ENCODE results near the gene ADM2. TPM values are rescaled to one million over a fixed set of nuclear protein-coding genes. Genes with fewer than 3 reads are reported as not detected.

The ADM2 gene
- total RNA-seq, 4 donors from 2014 or later, result not detected

GRCh38 chr22:50526834-50527801 lies 45.8 kb downstream of the ADM2 start:
- peak overlapping the region; percentile 72 to 95 (median 91) for H3K27ac ChIP-seq
- TF ChIP-seq POLR2A (IDR thresholded peaks at IDR 0.05) (no peak), CTCF (IDR thresholded peaks at IDR 0.05) (no peak), EP300 (IDR thresholded peaks at IDR 0.05) (no peak)
- DNase-seq (ENCODE audit: low spot score in 2 of 2), result peak in 1 of 2 donors; percentile 36
- H3K9me3 ChIP-seq, result no peaks in the 10 kb centered on the region
- H3K4me1 ChIP-seq, result peaks cover 0 to 76% (median 36%) of the 10 kb centered on the region in 4 donors
- H3K4me3 ChIP-seq, result peak overlapping the region; percentile 50 to 93 (median 91)
- peaks cover 3 to 26% of the 10 kb centered on the region in 2 donors for H3K27me3 ChIP-seq
- H3K36me3 ChIP-seq, result peaks cover 0 to 21% (median 14%) of the 10 kb centered on the region in 3 donors
- 34 to 50% methylated on average over 29 of the region's 29 CpGs for WGBS, 2 donors

DNA sequence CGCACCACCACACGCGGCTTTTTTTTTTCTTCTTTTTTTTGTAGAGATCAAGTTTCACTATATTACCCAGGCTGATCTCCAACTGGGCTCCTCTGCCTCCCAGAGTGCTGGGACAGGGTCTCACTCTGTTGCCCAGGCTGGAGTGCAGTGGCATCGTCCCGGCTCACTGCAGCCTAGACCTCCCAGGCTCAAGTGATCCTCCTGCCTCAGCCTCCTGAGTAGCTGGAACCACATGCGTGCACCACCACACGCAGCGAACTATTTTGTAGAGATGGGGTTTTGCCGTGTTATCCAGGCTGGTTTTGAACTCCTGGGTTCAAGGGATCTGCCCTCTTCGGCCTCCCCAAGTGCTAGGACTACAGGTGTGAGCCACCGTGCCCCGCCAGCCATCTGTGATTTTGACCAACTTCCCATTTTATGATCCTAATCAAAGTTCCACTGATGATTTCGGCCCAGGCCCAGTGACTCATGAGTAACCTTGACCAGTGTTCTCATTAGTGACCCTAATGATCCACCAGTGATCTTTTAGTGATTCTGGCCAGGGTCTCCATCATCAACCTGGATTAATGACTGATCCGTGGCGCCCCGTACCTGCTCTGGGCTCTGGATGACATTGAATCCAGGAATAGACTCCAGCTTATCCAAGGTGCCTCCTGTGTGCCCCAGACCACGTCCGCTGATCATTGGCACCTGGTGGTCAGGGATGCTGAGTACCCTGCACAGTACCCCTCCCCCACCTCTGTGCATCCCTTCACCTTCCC lies 46.8 kb downstream of the ADM2 start:
- DNase-seq (ENCODE audit: low spot score in 2 of 2), result no peak
- H3K27me3 ChIP-seq, result peaks cover 3 to 36% of the 10 kb centered on the region in 2 donors
- TF ChIP-seq CTCF (IDR thresholded peaks at IDR 0.05) (no peak), POLR2A (IDR thresholded peaks at IDR 0.05) (no peak), EP300 (IDR thresholded peaks at IDR 0.05) (no peak)
- peak overlapping the region in 1 of 4 donors; percentile 53 for H3K4me3 ChIP-seq
- peaks cover 0 to 11% (median 7%) of the 10 kb centered on the region in 3 donors for H3K36me3 ChIP-seq
- H3K27ac ChIP-seq, result peak overlapping the region in 1 of 4 donors; percentile 95
- peaks cover 0 to 85% (median 43%) of the 10 kb centered on the region in 4 donors for H3K4me1 ChIP-seq
- H3K9me3 ChIP-seq, result no peaks in the 10 kb centered on the region
- 89 to 92% methylated on average over 18 of the region's 18 CpGs for WGBS, 2 donors

DNA sequence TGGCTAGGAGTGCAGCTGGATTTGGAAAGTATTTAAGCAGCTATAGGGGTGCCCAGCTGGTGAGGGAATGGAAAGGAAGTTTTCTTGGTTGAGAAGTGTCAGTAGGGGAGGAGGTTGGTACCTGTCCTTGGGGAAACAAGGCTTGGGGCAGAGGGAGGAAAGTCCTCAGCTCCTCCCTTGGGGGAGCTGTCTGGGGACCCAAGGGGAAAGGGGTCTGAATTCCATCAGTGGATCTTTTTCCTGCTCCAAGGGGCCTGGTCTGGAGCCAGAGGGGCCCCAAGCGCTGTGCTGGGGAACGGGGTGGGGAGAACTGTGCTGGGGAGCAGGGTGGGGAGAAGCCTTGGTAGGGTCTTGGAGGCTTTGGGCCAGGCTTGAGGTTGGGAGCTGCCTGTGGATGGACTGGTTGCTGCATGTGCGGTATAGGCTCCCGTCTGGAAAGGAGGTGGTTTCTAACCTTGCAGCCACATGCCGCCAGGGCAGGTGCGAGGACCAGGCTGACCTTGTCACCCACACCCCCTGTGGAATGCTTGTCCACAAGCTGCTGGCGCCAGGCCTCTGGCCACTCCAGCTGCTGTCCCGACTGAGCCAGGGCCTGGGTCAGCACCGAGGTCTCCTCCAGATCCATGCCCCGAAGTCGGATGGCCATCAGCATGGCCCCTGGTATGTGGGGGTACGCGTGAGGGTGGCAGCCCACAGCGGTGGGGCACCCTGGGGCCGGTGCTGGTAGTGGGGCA lies 47.5 kb downstream of the ADM2 start:
- H3K27me3 ChIP-seq, result peaks cover 3 to 43% of the 10 kb centered on the region in 2 donors

DNA sequence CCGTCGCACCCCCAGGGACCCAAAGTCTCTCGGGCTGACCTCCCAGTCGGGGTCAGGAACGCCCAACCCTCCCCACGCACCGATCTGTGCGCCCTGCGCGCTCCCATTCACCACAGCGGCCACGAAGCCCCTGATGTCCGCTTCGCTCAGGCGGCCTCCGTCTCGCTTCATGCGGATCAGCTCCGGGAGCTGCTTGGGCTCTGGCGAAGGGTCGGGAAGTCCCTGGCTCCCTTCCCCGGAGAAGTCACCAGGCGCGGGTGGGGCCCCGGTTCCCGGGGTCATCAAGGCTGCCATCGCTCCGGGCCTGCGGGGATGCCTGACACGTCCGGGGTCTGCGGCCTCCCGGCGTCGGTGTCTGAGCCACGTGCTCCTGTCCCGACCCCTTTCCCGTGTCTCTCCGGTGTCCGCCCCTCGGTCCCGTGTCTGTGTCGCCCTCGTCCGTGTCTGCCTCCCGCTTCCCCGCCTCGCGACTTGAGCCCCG lies 48.1 kb downstream of the ADM2 start:
- Histone ChIP-seq H3K4me1 (peaks cover 0 to 76% (median 36%) of the 10 kb centered on the region in 4 donors), H3K36me3 (no peaks in the 10 kb centered on the region), H3K27me3 (peaks cover 3 to 50% of the 10 kb centered on the region in 2 donors), H3K9me3 (no peaks in the 10 kb centered on the region), H3K4me3 (peak overlapping the region; percentile 31 to 60 (median 49)), H3K27ac (peak overlapping the region; percentile 56 to 96 (median 90))
- peak in 1 of 2 donors; percentile 23 for DNase-seq (ENCODE audit: low spot score in 2 of 2)
- WGBS, 2 donors, result 4 to 16% methylated on average over 18 to 31 of the region's 50 CpGs
- TF ChIP-seq EP300 (IDR thresholded peaks at IDR 0.05) (no peak), CTCF (IDR thresholded peaks at IDR 0.05) (no peak), POLR2A (IDR thresholded peaks at IDR 0.05) (no peak)

More for the DNA sequence above, 47.5 kb downstream of the ADM2 start:
- TF ChIP-seq POLR2A (IDR thresholded peaks at IDR 0.05), result no peak
- no peak for TF ChIP-seq CTCF (IDR thresholded peaks at IDR 0.05)
- no peak for TF ChIP-seq EP300 (IDR thresholded peaks at IDR 0.05)
- DNase-seq (ENCODE audit: low spot score in 2 of 2), result no peak
- no peaks in the 10 kb centered on the region for H3K9me3 ChIP-seq
- H3K4me1 ChIP-seq, result peaks cover 0 to 82% (median 42%) of the 10 kb centered on the region in 4 donors
- peak overlapping the region; percentile 56 to 96 (median 90) for H3K27ac ChIP-seq
- WGBS, 2 donors, result 45 to 62% methylated on average over 8 to 12 of the region's 15 CpGs
- peaks cover 0 to 3% (median 0%) of the 10 kb centered on the region in 3 donors for H3K36me3 ChIP-seq
- H3K4me3 ChIP-seq, result peak overlapping the region in 3 of 4 donors; percentile 45 to 60 (median 53)
